Skin of body (tissue), 2 donors: ENCODE data around the gene PTPRR. TPM values are rescaled to one million over a fixed set of nuclear protein-coding genes. Genes with fewer than 3 reads are reported as not detected.
"Not testable (repeated sequence)": the region's sequence is repeated elsewhere in the genome, so short reads cannot be mapped to it uniquely, and the experiment has no call there.

Experiments used
- DNase-seq: peaks from one replicate; lab custom pipeline; 2025; lab: John Stamatoyannopoulos, UW
- total RNA-seq: library from RNA; depleted of rRNA; stranded (reverse); fragments of >200 nt; gene quantifications from one replicate; pipeline ENCODE4 v1.2.3, GENCODE V29; 2014

Gene PTPRR
- total RNA-seq, 1 donor from 2014 or later: 0.49 TPM

DNA sequence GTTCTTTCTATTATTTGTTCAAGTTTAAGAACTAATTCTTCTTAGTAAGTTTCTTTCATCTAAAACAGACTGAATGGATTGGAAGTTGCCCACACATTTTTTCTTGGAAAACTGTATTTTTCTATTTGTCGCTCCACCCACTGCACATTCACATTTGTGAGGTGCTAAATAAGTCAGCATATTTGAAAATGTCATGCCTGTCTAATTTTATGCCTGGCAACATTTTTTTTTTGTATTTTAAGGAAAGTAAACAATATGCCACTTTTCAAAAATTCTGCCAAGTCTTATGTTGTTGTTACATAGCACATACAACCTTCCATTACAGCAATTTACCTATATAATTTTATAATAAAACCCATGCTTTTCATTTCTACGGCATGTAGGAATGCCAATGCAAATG, 170.6 kb downstream of the PTPRR start:
- no peak for DNase-seq

GRCh38 chr12:70748809-70749208, 171.7 kb downstream of the PTPRR start:
- DNase-seq: no peak

DNA sequence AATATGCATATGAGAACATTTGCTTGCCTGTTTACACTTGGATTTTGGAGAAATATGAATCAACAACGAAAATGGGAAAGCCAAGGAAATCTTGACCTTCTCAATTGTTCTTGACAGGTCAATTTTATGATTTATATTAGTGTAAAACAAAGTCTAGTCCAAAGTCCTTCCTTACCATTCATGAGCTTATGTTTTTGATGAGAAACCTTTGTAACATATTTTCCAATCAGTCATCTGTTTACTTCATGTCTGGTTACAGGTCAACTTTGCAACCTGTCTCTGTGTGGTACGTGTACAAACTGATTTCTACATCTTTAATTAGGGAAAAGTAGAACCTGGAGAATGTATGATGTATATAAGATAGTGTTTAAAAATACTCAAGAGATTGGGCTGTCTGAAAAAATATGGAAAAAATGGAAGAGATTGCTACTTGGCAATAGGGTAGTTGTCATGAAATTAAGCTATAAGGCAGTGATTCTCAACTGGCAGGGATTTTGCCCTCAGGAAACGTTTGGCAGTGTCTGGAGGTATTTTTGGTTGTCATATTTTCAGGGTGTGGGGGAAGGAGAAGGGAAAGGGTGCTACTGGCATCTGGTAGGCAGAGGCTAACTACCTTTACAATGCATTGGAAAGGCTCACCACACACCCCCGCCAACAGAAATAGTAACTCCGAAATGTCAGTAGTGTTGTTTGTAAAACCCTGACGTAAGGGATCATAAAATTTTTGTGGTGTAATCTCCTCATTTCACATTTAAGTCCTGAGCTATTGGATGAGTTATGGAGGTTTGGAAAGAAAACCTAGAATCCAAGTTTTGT, 172.9 kb downstream of the PTPRR start:
- no peak for DNase-seq

GRCh38 chr12:70745048-70745447, 175.5 kb downstream of the PTPRR start:
- DNase-seq: no peak

DNA sequence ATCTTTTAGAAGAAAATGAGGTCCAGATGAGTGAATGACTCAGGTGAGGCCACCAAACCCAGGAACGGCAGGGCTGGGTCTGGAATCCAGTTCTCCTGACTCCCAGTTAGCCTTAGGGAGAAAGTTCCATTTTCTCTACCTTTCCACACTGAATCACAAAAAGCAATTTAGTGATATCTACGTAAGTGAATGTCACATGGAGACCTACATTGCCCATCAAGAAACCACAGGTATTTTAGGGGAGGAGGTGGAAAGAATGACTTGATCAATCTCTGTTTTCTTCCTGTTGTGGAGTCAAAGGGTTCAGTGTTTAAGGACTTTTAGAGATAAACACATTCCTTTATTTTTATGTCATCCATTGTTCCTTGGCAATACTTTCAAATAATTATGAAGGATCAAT, 176.4 kb downstream of the PTPRR start:
- DNase-seq: no peak

GRCh38 chr12:70741256-70741655, 179.3 kb downstream of the PTPRR start:
- DNase-seq: no peak

DNA sequence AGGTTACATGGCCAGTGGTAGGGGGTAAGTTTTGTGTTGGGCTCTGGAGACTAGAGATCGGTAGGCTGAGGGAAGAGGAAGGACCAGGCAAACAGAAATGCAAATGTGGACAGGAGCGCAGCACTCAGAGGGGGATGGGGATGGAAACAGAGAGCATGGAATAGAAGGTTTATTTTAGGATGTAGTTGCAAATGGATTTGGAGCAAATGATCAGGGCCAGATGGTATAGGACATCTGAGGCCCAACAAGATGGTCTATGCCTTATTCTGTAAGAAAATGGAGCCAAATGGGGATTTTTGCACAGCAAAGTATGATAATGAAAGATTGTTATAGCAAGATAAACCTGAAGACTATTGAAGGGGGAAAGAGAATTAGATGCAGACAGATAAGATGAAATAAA, 180.8 kb downstream of the PTPRR start:
- DNase-seq: no peak

- DNase-seq: no peak
Measured at GRCh38 chr12:70736351-70737133, 184.0 kb downstream of the PTPRR start.

DNA sequence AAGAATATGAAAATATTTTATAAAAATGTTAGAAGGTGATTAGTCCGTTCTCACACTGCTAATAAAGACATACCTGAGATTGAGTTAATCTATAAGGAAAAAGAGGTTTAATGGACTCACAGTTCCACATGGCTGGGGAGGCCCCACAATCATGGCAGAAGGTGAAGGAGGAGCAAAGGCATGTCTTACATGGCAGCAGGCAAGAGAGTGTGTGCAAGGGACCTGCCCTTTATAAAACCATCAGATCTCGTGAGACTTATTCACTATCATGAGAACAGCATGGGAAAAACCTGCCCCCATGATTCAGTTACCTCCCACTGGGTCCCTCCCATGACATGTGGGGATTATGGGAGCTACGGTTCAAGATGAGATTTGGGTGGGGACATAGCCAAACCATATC, 185.3 kb downstream of the PTPRR start:
- DNase-seq: not testable (repeated sequence)

DNA sequence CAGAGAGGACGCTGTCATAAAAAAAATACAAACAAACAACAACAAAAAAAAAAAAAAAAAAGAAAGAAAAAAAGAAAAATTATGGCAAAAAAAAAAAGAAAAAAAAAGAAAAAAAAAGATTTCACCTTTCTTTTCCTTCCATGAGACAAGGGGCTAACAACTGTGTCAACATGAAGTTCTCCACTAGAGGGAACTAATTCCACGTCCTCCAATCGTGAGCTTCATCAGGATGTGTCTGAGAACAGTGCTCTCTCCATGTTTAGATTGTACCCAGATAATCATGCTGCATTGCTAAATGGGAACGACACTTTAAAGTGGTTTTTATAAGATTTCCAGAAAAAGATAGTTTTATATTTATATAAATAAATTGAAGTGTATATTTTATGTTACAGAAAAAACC, 187.2 kb downstream of the PTPRR start:
- DNase-seq: peak; percentile 67

DNA sequence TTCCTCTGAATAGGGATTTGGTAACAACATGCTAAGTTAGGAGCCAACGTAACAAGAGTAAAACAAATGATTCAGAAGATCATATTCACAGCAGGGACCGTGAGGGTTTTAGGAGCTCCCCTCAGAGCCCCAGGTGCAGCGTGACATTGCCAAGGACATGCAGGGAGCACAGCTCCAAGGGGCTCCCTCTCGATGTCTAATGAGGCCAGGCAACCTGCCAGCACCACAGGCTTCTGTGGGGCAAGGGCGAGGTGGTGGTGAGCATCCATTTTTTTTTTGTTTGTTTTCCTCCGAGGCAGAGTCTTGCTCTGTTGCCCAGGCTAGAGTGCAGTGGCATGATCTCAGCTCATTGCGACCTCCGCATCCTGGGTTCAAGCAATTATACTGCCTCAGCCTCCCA, 188.3 kb downstream of the PTPRR start:
- no peak for DNase-seq

DNA sequence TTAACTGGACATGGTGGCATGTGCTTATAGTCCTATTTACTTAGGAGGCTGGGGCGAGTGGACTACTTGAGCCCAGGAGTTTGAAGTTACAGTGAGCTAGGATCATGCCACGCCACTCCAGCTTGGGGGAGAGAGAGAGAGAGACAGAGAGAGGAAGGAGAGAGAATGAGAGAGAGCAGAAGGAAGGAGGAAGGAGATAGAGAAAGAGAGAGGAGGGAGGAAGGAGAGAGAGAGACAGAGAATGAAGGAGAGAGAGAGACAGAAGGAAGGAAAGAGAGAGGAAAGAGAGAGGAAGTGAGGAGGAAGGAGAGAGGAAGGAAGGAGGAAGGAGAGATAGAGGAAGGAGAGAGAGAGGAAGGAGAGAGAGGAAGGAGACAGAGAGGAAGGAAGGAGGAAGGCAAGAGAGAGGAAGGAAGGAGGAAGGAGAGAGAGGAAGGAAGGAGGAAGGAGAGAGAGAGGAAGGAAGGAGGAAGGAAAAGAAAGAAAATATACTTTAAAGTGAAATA, 189.8 kb downstream of the PTPRR start:
- DNase-seq: no peak

GRCh38 chr12:70724444-70724843, 196.1 kb downstream of the PTPRR start:
- DNase-seq: no peak

GRCh38 chr12:70722584-70723343, 197.8 kb downstream of the PTPRR start:
- peak; percentile 59 for DNase-seq

DNA sequence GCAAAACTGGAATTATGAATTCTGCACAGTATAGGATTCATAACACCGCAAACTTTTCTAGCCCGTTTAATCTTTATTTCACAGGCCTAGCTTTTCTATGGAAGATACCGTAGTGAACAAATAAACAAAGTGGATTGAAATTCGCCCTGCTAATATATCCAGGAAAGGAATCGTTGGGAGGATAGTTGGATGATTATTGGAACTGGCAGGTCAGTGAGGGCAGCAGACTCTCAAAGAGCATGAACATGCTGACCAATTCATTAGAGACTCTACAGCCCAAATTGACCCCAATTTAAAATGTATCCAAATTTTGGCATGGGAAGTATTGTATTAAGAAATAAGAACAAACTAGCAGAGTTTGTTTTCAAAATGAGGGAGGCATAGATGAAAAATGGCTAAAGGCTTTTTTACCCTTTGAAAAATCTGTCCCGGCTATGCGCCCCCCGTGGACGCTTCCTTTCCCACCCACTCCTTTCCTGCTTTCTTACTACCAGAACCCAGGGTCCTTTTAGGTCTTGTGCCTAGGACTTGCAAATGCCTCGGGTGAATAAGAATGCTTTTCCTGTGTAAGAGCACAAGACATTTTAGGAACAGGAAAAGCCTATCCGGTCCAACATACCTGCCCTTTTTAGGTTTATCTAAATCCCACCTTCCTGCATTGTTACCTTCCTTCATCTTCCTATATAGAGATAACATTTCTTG, 198.7 kb downstream of the PTPRR start:
- DNase-seq: no peak

- no peak for DNase-seq
Measured at GRCh38 chr12:70721216-70721615, 199.3 kb downstream of the PTPRR start.

- DNase-seq: peak; percentile 31
Measured at GRCh38 chr12:70719672-70720420, 200.7 kb downstream of the PTPRR start.

GRCh38 chr12:70719071-70719470, 201.5 kb downstream of the PTPRR start:
- DNase-seq: no peak

GRCh38 chr12:70711831-70712230, 208.7 kb downstream of the PTPRR start:
- no peak for DNase-seq

- no peak for DNase-seq
Measured at GRCh38 chr12:70709022-70709421, 211.5 kb downstream of the PTPRR start.
